NK-92 (cell line): ENCODE data around the gene ACVR2B.
"Not testable (repeated sequence)": the region's sequence is repeated elsewhere in the genome, so short reads cannot be mapped to it uniquely, and the experiment has no call there.

Experiments
- DNase-seq: peaks from one replicate; lab custom pipeline; 2025; ENCODE audit not compliant: unreplicated experiment; lab: John Stamatoyannopoulos, UW

ACVR2B gene

GRCh38 chr3:38453075-38453912 lies at the start of gene ACVR2B:
TSS of gene ACVR2B (plus strand) at chr3:38453890. CDS start at chr3:38454323, 433 bp downstream.
- DNase-seq, result no peak

GRCh38 chr3:38404286-38404685 lies 49.4 kb upstream of the ACVR2B start:
- no peak for DNase-seq

- DNase-seq, result no peak
Measured at GRCh38 chr3:38411591-38411990, 42.1 kb upstream of the ACVR2B start.

GRCh38 chr3:38420758-38421157 lies 32.9 kb upstream of the ACVR2B start:
- DNase-seq, result not testable (repeated sequence)

- no peak for DNase-seq
Measured at GRCh38 chr3:38421679-38422336, 31.9 kb upstream of the ACVR2B start.

GRCh38 chr3:38426798-38427426 lies 26.8 kb upstream of the ACVR2B start:
- DNase-seq, result not testable (repeated sequence)

- DNase-seq, result not testable (repeated sequence)
Measured at GRCh38 chr3:38432871-38433658, 20.6 kb upstream of the ACVR2B start.

- DNase-seq, result not testable (repeated sequence)
Measured at GRCh38 chr3:38433661-38434060, 20.0 kb upstream of the ACVR2B start.

GRCh38 chr3:38438436-38439069 lies 15.1 kb upstream of the ACVR2B start:
- not testable (repeated sequence) for DNase-seq

- not testable (repeated sequence) for DNase-seq
Measured at GRCh38 chr3:38443205-38443604, 10.5 kb upstream of the ACVR2B start.

- no peak for DNase-seq
Measured at GRCh38 chr3:38446085-38446686, 7.5 kb upstream of the ACVR2B start.

- no peak for DNase-seq
Measured at GRCh38 chr3:38446812-38447211, 6.9 kb upstream of the ACVR2B start.

GRCh38 chr3:38450853-38451252 lies 2.8 kb upstream of the ACVR2B start:
- no peak for DNase-seq

- no peak for DNase-seq
Measured at GRCh38 chr3:38453913-38454177, 155 bp downstream of the ACVR2B start.

- no peak for DNase-seq
Measured at GRCh38 chr3:38454178-38454883, 641 bp downstream of the ACVR2B start.

GRCh38 chr3:38454884-38455638 lies 1.4 kb downstream of the ACVR2B start:
- no peak for DNase-seq

- no peak for DNase-seq
Measured at GRCh38 chr3:38455639-38456430, 2.1 kb downstream of the ACVR2B start.
